SU-DHL-6 (cell line): Measurements from ENCODE around the gene MRGPRF.

Experiments used
- EZH2phosphoT487 ChIP-seq: fragments of 200-600 bp; sonication (generic), shearing (Covaris generic); conservative IDR thresholded peaks from 2 replicates; pipeline ENCODE4 v1.6.1; 2018; ENCODE audit warnings: mild to moderate bottlenecking, antibody characterized with exemption, low read length, moderate library complexity, mixed read lengths
- TF ChIP-seq, protein P1 (sequence below): fragments of 200-600 bp; sonication (generic); IDR thresholded peaks from one replicate; pipeline ENCODE4 v1.5.1; 2017; ENCODE audit warnings: antibody characterized with exemption, mild to moderate bottlenecking, low read length, moderate library complexity; ENCODE audit not compliant: insufficient read depth, poor library complexity, severe bottlenecking

GRCh38 chr11:68997995-68998348 is 15.1 kb downstream of the MRGPRF start:
- TF ChIP-seq, protein P1, sequence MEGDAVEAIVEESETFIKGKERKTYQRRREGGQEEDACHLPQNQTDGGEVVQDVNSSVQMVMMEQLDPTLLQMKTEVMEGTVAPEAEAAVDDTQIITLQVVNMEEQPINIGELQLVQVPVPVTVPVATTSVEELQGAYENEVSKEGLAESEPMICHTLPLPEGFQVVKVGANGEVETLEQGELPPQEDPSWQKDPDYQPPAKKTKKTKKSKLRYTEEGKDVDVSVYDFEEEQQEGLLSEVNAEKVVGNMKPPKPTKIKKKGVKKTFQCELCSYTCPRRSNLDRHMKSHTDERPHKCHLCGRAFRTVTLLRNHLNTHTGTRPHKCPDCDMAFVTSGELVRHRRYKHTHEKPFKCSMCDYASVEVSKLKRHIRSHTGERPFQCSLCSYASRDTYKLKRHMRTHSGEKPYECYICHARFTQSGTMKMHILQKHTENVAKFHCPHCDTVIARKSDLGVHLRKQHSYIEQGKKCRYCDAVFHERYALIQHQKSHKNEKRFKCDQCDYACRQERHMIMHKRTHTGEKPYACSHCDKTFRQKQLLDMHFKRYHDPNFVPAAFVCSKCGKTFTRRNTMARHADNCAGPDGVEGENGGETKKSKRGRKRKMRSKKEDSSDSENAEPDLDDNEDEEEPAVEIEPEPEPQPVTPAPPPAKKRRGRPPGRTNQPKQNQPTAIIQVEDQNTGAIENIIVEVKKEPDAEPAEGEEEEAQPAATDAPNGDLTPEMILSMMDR = no peak
- TF ChIP-seq EZH2phosphoT487 = no peak
